Neural cell (in vitro differentiated cells): ENCODE measurements around the gene MPPED1. TPM values are rescaled to one million over a fixed set of nuclear protein-coding genes. Genes with fewer than 3 reads are reported as not detected.

ENCODE experiments used
- H2AFZ ChIP-seq: fragments of 200-600, 300-800 bp; sonication (generic), shearing (Covaris generic); 2 replicates; pipeline ENCODE4 v1.6.0; 2014; ENCODE audit warnings: low read depth, mild to moderate bottlenecking, antibody characterized with exemption, low read length, moderate library complexity
- H3F3A ChIP-seq: fragments of 200-600 bp; shearing (Covaris generic); 2 replicates; pipeline ENCODE4 v1.6.1; 2016; ENCODE audit warnings: mild to moderate bottlenecking, moderate library complexity, mixed read lengths, antibody characterized with exemption, low read length; ENCODE audit not compliant: insufficient read depth, poor library complexity, severe bottlenecking
- H3K27ac ChIP-seq: fragments of 200-600, 300-800 bp; sonication (generic), shearing (Covaris generic); 2 replicates; pipeline ENCODE4 v1.5.1; 2014; ENCODE audit warnings: mild to moderate bottlenecking, low read length, moderate library complexity
- H3K27me3 ChIP-seq: fragments of 300-800, 200-600 bp; sonication (generic), shearing (Covaris generic); 2 replicates; pipeline ENCODE4 v1.6.0; 2014; ENCODE audit warnings: mild to moderate bottlenecking, low read depth, low read length, moderate library complexity; ENCODE audit not compliant: insufficient read depth
- H3K36me3 ChIP-seq: fragments of 300-800, 200-600 bp; sonication (generic), shearing (Covaris generic); 2 replicates; pipeline ENCODE4 v1.5.1; 2014; ENCODE audit warnings: mild to moderate bottlenecking, antibody characterized with exemption, low read length, moderate library complexity; ENCODE audit not compliant: insufficient read depth
- H3K4me2 ChIP-seq: fragments of 300-800, 200-600 bp; sonication (generic), shearing (Covaris generic); 2 replicates; pipeline ENCODE4 v1.6.0; 2014; ENCODE audit warnings: mild to moderate bottlenecking, low read length
- H3K4me3 ChIP-seq: fragments of 300-800, 200-600 bp; sonication (generic), shearing (Covaris generic); 2 replicates; pipeline ENCODE4 v1.5.1; 2014; ENCODE audit warnings: mild to moderate bottlenecking, low read length, moderate library complexity
- H3K79me2 ChIP-seq: fragments of 200-600 bp; shearing (Covaris generic); replicated peaks from 2 replicates; pipeline ENCODE4 v1.6.0; 2014; ENCODE audit warnings: mild to moderate bottlenecking, low read length, moderate library complexity; ENCODE audit not compliant: insufficient read depth
- H3K9ac ChIP-seq: fragments of 300-800, 200-600 bp; sonication (generic), shearing (Covaris generic); 2 replicates; pipeline ENCODE4 v1.6.1; 2016; ENCODE audit warnings: mild to moderate bottlenecking, low read length, mixed read lengths
- H3K9me2 ChIP-seq: fragments of 200-600 bp; shearing (Covaris generic); 2 replicates; pipeline ENCODE4 v1.6.1; 2016; ENCODE audit warnings: mild to moderate bottlenecking, low read length, mixed read lengths; ENCODE audit not compliant: insufficient read depth
- H3K9me3 ChIP-seq: fragments of 200-600, 300-800 bp; sonication (generic), shearing (Covaris generic); 2 replicates; pipeline ENCODE4 v1.6.1; 2016; ENCODE audit warnings: mild to moderate bottlenecking, mixed run types, low read length, moderate library complexity, mixed read lengths
- H4K20me1 ChIP-seq: fragments of 200-600 bp; shearing (Covaris generic); 2 replicates; pipeline ENCODE4 v1.6.1; 2016; ENCODE audit warnings: mild to moderate bottlenecking, mixed run types; ENCODE audit not compliant: insufficient read depth
- CTCF ChIP-seq: fragments of 450-650 bp; IDR thresholded peaks from 2 replicates; pipeline ENCODE4 v1.5.1; 2014; ENCODE audit warnings: antibody characterized with exemption, mild to moderate bottlenecking, moderate library complexity; ENCODE audit not compliant: poor library complexity, severe bottlenecking
- EP300 ChIP-seq: fragments of 450-650 bp; conservative IDR thresholded peaks from 2 replicates; pipeline ENCODE4 v1.6.1; 2014; ENCODE audit warnings: antibody characterized with exemption, mild to moderate bottlenecking, moderate library complexity; ENCODE audit not compliant: poor library complexity, severe bottlenecking
- EZH2 ChIP-seq: fragments of 200-600, 300-800 bp; shearing (Covaris generic), sonication (generic); IDR thresholded peaks from 2 replicates; pipeline ENCODE4 v1.6.1; 2014; ENCODE audit warnings: antibody characterized with exemption, low read length, borderline replicate concordance, mild to moderate bottlenecking; ENCODE audit not compliant: insufficient read depth, poor library complexity, severe bottlenecking
- MXI1 ChIP-seq: fragments of 450-650 bp; conservative IDR thresholded peaks from 2 replicates; pipeline ENCODE4 v1.6.1; 2014; ENCODE audit warnings: antibody characterized with exemption, mild to moderate bottlenecking; ENCODE audit not compliant: poor library complexity, severe bottlenecking
- POLR2AphosphoS5 ChIP-seq: IDR thresholded peaks from 2 replicates; pipeline ENCODE4 v1.6.1; 2012
- RAD21 ChIP-seq: fragments of 450-650 bp; conservative IDR thresholded peaks from 2 replicates; pipeline ENCODE4 v1.6.1; 2014; ENCODE audit warnings: antibody characterized with exemption, mild to moderate bottlenecking, moderate library complexity
- REST ChIP-seq: IDR thresholded peaks from 2 replicates; pipeline ENCODE4 v1.6.1; 2012; ENCODE audit warnings: borderline replicate concordance
- SMC3 ChIP-seq: fragments of 450-650 bp; conservative IDR thresholded peaks from 2 replicates; pipeline ENCODE4 v1.6.1; 2014; ENCODE audit warnings: antibody characterized with exemption, mild to moderate bottlenecking, moderate library complexity; ENCODE audit not compliant: poor library complexity
- TAF1 ChIP-seq: IDR thresholded peaks from 2 replicates; pipeline ENCODE4 v1.6.1; 2012; ENCODE audit warnings: low read depth
- polyA plus RNA-seq: library from polyadenylated mRNA; depleted of rRNA; stranded (reverse); fragments of >200 nt; gene quantifications from 2 replicates; pipeline ENCODE4 v1.2.3, GENCODE V29; 2014

Gene MPPED1
- polyA plus RNA-seq, 1 donor from 2014 or later, result 33.4 TPM

- no peaks in the 10 kb centered on the region for H3K27me3 ChIP-seq
- H3K27ac ChIP-seq, result no peak overlapping the region
- no peaks in the 10 kb centered on the region for H4K20me1 ChIP-seq
- no peaks in the 10 kb centered on the region for H3F3A ChIP-seq
- H3K36me3 ChIP-seq, result no peaks in the 10 kb centered on the region
- TF ChIP-seq MXI1 (no peak), REST (no peak), SMC3 (no peak), EZH2 (no peak), CTCF (no peak), EP300 (no peak), POLR2AphosphoS5 (no peak), RAD21 (no peak), TAF1 (no peak)
- H3K9ac ChIP-seq, result no peak overlapping the region
- H3K4me3 ChIP-seq, result no peak overlapping the region
- H3K9me3 ChIP-seq, result no peaks in the 10 kb centered on the region
- H3K4me2 ChIP-seq, result no peak overlapping the region
- no peaks in the 10 kb centered on the region for H3K9me2 ChIP-seq
- no peak overlapping the region for H2AFZ ChIP-seq
- no peaks in the 10 kb centered on the region for H3K79me2 ChIP-seq
These were observed 6.4 kb downstream of the MPPED1 start for GRCh38 chr22:43418079-43418825.

GRCh38 chr22:43419371-43420080 lies 7.7 kb downstream of the MPPED1 start:
- Histone ChIP-seq H4K20me1 (no peaks in the 10 kb centered on the region), H3K9me2 (no peaks in the 10 kb centered on the region), H3K4me2 (no peak overlapping the region), H3K79me2 (no peaks in the 10 kb centered on the region), H3F3A (no peaks in the 10 kb centered on the region), H2AFZ (no peak overlapping the region), H3K9ac (no peak overlapping the region), H3K27ac (no peak overlapping the region), H3K27me3 (no peaks in the 10 kb centered on the region), H3K36me3 (no peaks in the 10 kb centered on the region), H3K9me3 (no peaks in the 10 kb centered on the region), H3K4me3 (no peak overlapping the region)
- no peak for TF ChIP-seq REST
- TF ChIP-seq CTCF, result no peak
- no peak for TF ChIP-seq EZH2
- TF ChIP-seq EP300, result no peak
- TF ChIP-seq MXI1, result no peak
- no peak for TF ChIP-seq RAD21
- no peak for TF ChIP-seq SMC3
- no peak for TF ChIP-seq POLR2AphosphoS5
